Ovary (tissue), 9 donors: ENCODE measurements around the gene NCR1. TPM values are rescaled to one million over a fixed set of nuclear protein-coding genes. Genes with fewer than 3 reads are reported as not detected.
"Not testable (repeated sequence)": the region's sequence is repeated elsewhere in the genome, so short reads cannot be mapped to it uniquely, and the experiment has no call there.

Experiments
- DNase-seq, 5 donors: peaks; one replicate each; pipeline ENCODE4 v3.0.0-alpha.2; 2019 to 2020
- H3K27ac ChIP-seq, 2 donors: fragments of 200-600 bp; one replicate each; pipeline versions ENCODE4 v1.5.1 to v1.8.0; 2019 to 2022
- H3K27me3 ChIP-seq: fragments of 200-600 bp; one replicate; pipeline ENCODE4 v1.8.0; 2022
- H3K36me3 ChIP-seq: fragments of 200-600 bp; sonication (generic); one replicate; pipeline ENCODE4 v1.5.1; 2019
- H3K4me1 ChIP-seq: one replicate; pipeline ENCODE4 v1.8.1; 2013; ENCODE audit warnings: mild to moderate bottlenecking, moderate library complexity; ENCODE audit not compliant: insufficient read depth
- H3K4me3 ChIP-seq: fragments of 200-600 bp; sonication (generic); one replicate; pipeline ENCODE4 v1.5.1; 2017
- H3K9me3 ChIP-seq, 2 donors: fragments of 200-600 bp in 1 of 2; sonication (generic) in 1 of 2; one replicate each; pipeline versions ENCODE4 v1.5.1 to v1.8.1; 2013 to 2019; ENCODE audit warnings: mild to moderate bottlenecking in 1 of 2, moderate library complexity in 1 of 2
- CTCF ChIP-seq, 3 donors: fragments of 450-650 bp in 2 of 3; fragments of 200-600 bp in 1 of 3; IDR thresholded peaks; one replicate each; pipeline versions ENCODE4 v1.5.1 to v1.8.0; 2016 to 2022; ENCODE audit warnings: antibody characterized with exemption in 3 of 3, mild to moderate bottlenecking in 1 of 3
- EP300 ChIP-seq: sonication (generic); formaldehyde crosslinking; IDR thresholded peaks from one replicate; pipeline ENCODE4 v1.6.1; 2017; ENCODE audit warnings: antibody characterized with exemption
- POLR2A ChIP-seq: fragments of 450-650 bp; IDR thresholded peaks from one replicate; pipeline ENCODE4 v1.6.1; 2017; ENCODE audit warnings: antibody characterized with exemption, mild to moderate bottlenecking, moderate library complexity
- WGBS, 3 donors: extraction: QIAGEN DNeasy Blood & Tissue Kit in 1 of 3; methylation state at CpG; one replicate each; pipeline versions ENCODE4 v1.1.5 to v1.1.7; 2013 to 2017; 5-methylcytosine and 5-hydroxymethylcytosine counted together
- intact Hi-C, 4 donors: fragments of 100-400 bp; cut with DNase I; formaldehyde crosslinking; loops; one replicate each; pipeline versions ENCODE4 v1.11.0 to v1.15.1; 2022 to 2023
- polyA plus RNA-seq, 2 donors: library from polyadenylated mRNA; stranded (reverse); fragments of 200-250 nt in 1 of 2; fragments of 350-450 nt in 1 of 2; fragmentation: Illumina TruSeq in 1 of 2; extraction: RNeasy Lipid Tissue Mini Kit (QIAGEN cat#74804) in 1 of 2; gene quantifications; one replicate each; pipeline ENCODE4 v1.2.3, GENCODE V29; 2013 to 2014
- total RNA-seq, 7 donors: library from RNA; depleted of rRNA in 2 of 7; stranded (reverse); fragments of >200 nt in 2 of 7; fragmentation: NEBNext Ultra II Directional in 3 of 7; extraction: Animal tissue kit (Norgen Biotek cat#: 25700) in 3 of 7; gene quantifications; one replicate each; pipeline versions ENCODE4 v1.1.0 to v1.2.4, GENCODE V29; 2016 to 2023
- donor health status: DM: no; HTN: no; CAD: no; lungs with moderate emphysema.
- donor health status: DM: no; HTN: no; CAD: no.
- donor health status: Bipolar disorder and iron deficiency.
- donor health status: DM: yes; HTN: yes; CAD: no.
- donor health status: DM: no; HTN: no; CAD: no.
- donor health status: DM: yes; HTN: yes; CAD: no.

The NCR1 gene
- total and polyA plus RNA-seq, 9 donors: 0.33 to 0.66 TPM; not detected in 7

GRCh38 chr19:54905421-54905802 lies 536 bp upstream of the NCR1 start:
- no peak overlapping the region for H3K27ac ChIP-seq
- no peak overlapping the region for H3K4me3 ChIP-seq
- no peak for TF ChIP-seq CTCF (IDR thresholded peaks at IDR 0.05)
- H3K36me3 ChIP-seq: no peaks in the 10 kb centered on the region
- DNase-seq: no peak
- 20 to 26% (median 25%) methylated on average over 5 of the region's 5 CpGs for WGBS, 3 donors
- no peaks in the 10 kb centered on the region for H3K27me3 ChIP-seq
- no peaks in the 10 kb centered on the region for H3K4me1 ChIP-seq
- intact Hi-C loops: no loop called here
- no peaks in the 10 kb centered on the region for H3K9me3 ChIP-seq

GRCh38 chr19:54906819-54907218 lies 871 bp downstream of the NCR1 start:
- WGBS, 3 donors: 76 to 92% (median 90%) methylated on average over 7 of the region's 7 CpGs

DNA sequence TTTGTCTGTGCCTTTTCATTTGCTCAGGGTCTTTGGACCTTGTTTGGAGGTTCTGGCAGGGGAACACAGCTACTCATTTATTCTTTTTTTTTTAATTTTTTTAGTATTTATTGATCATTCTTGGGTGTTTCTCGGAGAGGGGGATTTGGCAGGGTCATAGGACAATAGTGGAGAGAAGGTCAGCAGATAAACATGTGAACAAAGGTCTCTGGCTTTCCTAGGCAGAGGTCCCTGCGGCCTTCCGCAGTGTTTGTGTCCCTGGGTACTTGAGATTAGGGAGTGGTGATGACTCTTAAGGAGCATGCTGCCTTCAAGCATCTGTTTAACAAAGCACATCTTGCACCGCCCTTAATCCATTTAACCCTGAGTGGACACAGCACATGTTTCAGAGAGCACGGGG lies 2.0 kb downstream of the NCR1 start:
- H3K27me3 ChIP-seq, H3K27ac ChIP-seq, DNase-seq, H3K4me1 ChIP-seq, H3K9me3 ChIP-seq, H3K4me3 ChIP-seq, intact Hi-C loops, H3K36me3 ChIP-seq: not testable (repeated sequence)
- WGBS, 3 donors: 79 to 89% (median 79%) methylated on average over 4 to 5 of the region's 5 CpGs

More at GRCh38 chr19:54906819-54907218, 871 bp downstream of the NCR1 start:
- H3K36me3 ChIP-seq: no peaks in the 10 kb centered on the region
- H3K4me1 ChIP-seq: no peaks in the 10 kb centered on the region
- DNase-seq: no peak
- H3K9me3 ChIP-seq: no peaks in the 10 kb centered on the region
- TF ChIP-seq CTCF (IDR thresholded peaks at IDR 0.05): no peak
- TF ChIP-seq POLR2A: no peak
- no peak for TF ChIP-seq EP300
- intact Hi-C loops: no loop called here
- H3K27ac ChIP-seq: no peak overlapping the region
- no peaks in the 10 kb centered on the region for H3K27me3 ChIP-seq
- H3K4me3 ChIP-seq: no peak overlapping the region

GRCh38 chr19:54916822-54917221 lies 10.9 kb downstream of the NCR1 start:
- no peaks in the 10 kb centered on the region for H3K36me3 ChIP-seq
- no peaks in the 10 kb centered on the region for H3K27me3 ChIP-seq
- H3K4me3 ChIP-seq: no peak overlapping the region
- no peak overlapping the region for H3K27ac ChIP-seq
- no peak for TF ChIP-seq EP300
- TF ChIP-seq POLR2A: no peak
- no peak for TF ChIP-seq CTCF (IDR thresholded peaks at IDR 0.05)
- WGBS, 3 donors: 71 to 76% (median 71%) methylated on average over 11 of the region's 11 CpGs
- intact Hi-C loops: no loop called here
- no peaks in the 10 kb centered on the region for H3K4me1 ChIP-seq
- no peak for DNase-seq
- no peaks in the 10 kb centered on the region for H3K9me3 ChIP-seq

DNA sequence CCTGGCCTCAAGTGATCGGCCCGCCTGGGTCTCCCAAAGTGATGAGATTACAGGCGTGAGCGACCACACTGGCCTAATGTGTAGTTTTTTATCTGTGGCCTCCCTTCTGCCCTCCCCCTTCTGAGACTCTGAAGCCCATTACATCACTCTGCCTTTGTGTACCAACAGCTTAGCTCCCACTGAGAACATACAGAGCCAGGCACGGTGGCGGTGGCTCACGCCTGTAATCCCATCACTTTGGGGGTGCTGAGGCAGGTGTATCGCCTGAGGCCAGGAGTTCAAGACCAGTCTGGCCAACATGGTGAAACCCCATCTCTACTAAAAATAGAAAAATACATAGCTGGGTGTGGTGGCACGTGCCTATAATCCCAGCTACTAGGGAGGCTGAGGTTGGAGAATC lies 12.6 kb downstream of the NCR1 start:
- H3K9me3 ChIP-seq: no peaks in the 10 kb centered on the region
- no peaks in the 10 kb centered on the region for H3K27me3 ChIP-seq
- H3K4me3 ChIP-seq: no peak overlapping the region
- intact Hi-C loops: no loop called here
- WGBS, 3 donors: 85 to 92% (median 86%) methylated on average over 9 of the region's 9 CpGs
- no peak overlapping the region for H3K27ac ChIP-seq
- DNase-seq: no peak
- no peaks in the 10 kb centered on the region for H3K4me1 ChIP-seq
- H3K36me3 ChIP-seq: no peaks in the 10 kb centered on the region
- no peak for TF ChIP-seq CTCF (IDR thresholded peaks at IDR 0.05)
- TF ChIP-seq POLR2A: no peak
- TF ChIP-seq EP300: no peak

- intact Hi-C loops, H3K9me3 ChIP-seq: not testable (repeated sequence)
These were observed 14.0 kb downstream of the NCR1 start for GRCh38 chr19:54919646-54920563.

More at GRCh38 chr19:54919646-54920563, 14.0 kb downstream of the NCR1 start:
- WGBS, 3 donors: 31 to 43% (median 40%) methylated on average over 17 to 23 of the region's 24 CpGs
- H3K27ac ChIP-seq, DNase-seq, H3K27me3 ChIP-seq, H3K4me3 ChIP-seq, H3K36me3 ChIP-seq, H3K4me1 ChIP-seq: not testable (repeated sequence)
